ENCODE results near the gene PIBF1. TPM values are rescaled to one million over a fixed set of nuclear protein-coding genes. Genes with fewer than 3 reads are reported as not detected.

PIBF1 gene
- total and polyA plus RNA-seq, 12 donors: 3.9 to 24.7 (median 16.5) TPM

DNA sequence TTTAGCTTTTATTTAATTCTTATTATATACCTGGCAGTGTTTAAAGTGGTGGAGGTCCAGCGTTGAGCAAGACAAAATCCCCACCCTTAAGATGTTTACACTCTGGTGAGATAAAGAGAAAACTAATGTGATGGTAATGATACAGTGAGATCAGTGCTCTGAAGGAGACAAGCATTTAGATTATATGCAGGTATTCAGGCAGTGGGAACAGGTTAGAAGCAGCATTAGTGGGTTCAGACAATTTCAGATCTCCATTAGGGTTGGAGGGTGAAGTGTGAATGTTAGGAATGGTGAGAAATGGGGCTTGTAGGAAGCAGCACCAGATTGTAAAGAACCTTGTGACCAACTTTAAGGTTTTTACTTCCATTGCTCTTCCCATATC, 39.0 kb downstream of the PIBF1 start:
- H3K9me3 ChIP-seq (replicated peaks in 1 of 3): no peaks in the 10 kb centered on the region
- WGBS, 4 donors: 78 to 86% (median 81%) methylated on average over 1 of the region's 1 CpG
- no peaks in the 10 kb centered on the region for H3K4me1 ChIP-seq (replicated peaks in 1 of 2)
- no peak for TF ChIP-seq POLR2A (IDR thresholded peaks at IDR 0.05)
- TF ChIP-seq, protein P1, sequence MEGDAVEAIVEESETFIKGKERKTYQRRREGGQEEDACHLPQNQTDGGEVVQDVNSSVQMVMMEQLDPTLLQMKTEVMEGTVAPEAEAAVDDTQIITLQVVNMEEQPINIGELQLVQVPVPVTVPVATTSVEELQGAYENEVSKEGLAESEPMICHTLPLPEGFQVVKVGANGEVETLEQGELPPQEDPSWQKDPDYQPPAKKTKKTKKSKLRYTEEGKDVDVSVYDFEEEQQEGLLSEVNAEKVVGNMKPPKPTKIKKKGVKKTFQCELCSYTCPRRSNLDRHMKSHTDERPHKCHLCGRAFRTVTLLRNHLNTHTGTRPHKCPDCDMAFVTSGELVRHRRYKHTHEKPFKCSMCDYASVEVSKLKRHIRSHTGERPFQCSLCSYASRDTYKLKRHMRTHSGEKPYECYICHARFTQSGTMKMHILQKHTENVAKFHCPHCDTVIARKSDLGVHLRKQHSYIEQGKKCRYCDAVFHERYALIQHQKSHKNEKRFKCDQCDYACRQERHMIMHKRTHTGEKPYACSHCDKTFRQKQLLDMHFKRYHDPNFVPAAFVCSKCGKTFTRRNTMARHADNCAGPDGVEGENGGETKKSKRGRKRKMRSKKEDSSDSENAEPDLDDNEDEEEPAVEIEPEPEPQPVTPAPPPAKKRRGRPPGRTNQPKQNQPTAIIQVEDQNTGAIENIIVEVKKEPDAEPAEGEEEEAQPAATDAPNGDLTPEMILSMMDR (IDR thresholded peaks at IDR 0.05): no peak
- H3K4me3 ChIP-seq: no peak overlapping the region
- no peak for DNase-seq
- H3K27me3 ChIP-seq: no peaks in the 10 kb centered on the region
- intact Hi-C loops (cut with DNase I): no loop called here
- no peak overlapping the region for H3K27ac ChIP-seq
- peaks cover 0 to 6% of the 10 kb centered on the region in 2 donors for H3K36me3 ChIP-seq (replicated peaks in 1 of 2)

DNA sequence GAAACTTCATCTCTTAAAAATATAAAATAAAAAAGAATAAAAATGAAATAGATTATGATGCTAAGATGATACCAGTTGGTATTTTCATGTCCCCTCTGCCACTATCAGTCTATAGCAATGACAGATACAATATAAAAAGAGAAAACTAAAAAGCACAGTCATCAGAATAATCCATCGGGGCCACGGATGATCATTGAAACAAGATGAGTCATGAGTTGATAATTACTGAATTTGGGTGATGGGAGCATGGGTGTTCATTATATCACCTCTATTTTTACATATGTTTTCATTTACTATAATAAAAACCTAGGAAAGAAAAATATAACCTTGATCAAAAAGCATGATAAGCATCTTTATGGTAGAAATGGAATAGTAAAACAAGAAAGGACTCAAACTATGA, 41.1 kb downstream of the PIBF1 start:
- H3K4me1 ChIP-seq (replicated peaks in 1 of 2): no peaks in the 10 kb centered on the region
- peaks cover 0 to 9% of the 10 kb centered on the region in 2 donors for H3K36me3 ChIP-seq (replicated peaks in 1 of 2)
- H3K4me3 ChIP-seq: no peak overlapping the region
- DNase-seq: no peak
- H3K9me3 ChIP-seq (replicated peaks in 1 of 3): no peaks in the 10 kb centered on the region
- WGBS, 4 donors: 66 to 78% (median 73%) methylated on average over 2 of the region's 2 CpGs
- no peaks in the 10 kb centered on the region for H3K27me3 ChIP-seq
- no peak overlapping the region for H3K27ac ChIP-seq
- intact Hi-C loops (cut with DNase I): no loop called here
- TF ChIP-seq, protein P1 (IDR thresholded peaks at IDR 0.05): no peak
- TF ChIP-seq POLR2A (IDR thresholded peaks at IDR 0.05): no peak

DNA sequence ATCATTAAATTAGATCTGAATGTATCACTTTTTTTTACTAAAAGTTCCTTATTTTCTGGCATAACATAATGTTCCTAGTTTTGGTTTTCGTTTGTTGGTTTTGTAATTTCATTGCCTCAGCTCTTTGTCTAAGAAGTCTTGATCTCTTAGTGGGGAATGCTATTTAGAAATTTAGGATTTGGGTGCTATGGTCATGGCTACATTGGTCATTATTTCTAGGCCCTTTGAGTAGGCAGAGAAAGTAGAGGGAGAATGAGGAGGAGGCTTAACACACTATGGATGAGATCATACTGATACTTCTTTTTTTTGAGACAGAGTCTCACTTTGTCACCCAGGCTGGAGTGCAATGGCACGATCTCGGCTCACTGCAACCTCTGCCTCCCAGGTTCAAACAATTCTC, 41.8 kb downstream of the PIBF1 start:
- intact Hi-C loops (cut with DNase I): no loop called here
- no peak for DNase-seq
- Histone ChIP-seq H3K27ac (no peak overlapping the region), H3K4me1 (replicated peaks in 1 of 2) (no peaks in the 10 kb centered on the region), H3K9me3 (replicated peaks in 1 of 3) (no peaks in the 10 kb centered on the region), H3K27me3 (no peaks in the 10 kb centered on the region), H3K4me3 (no peak overlapping the region), H3K36me3 (replicated peaks in 1 of 2) (peaks cover 0 to 9% of the 10 kb centered on the region in 2 donors)
- 90 to 94% (median 93%) methylated on average over 3 of the region's 3 CpGs for WGBS, 4 donors
- TF ChIP-seq POLR2A (IDR thresholded peaks at IDR 0.05): no peak
- TF ChIP-seq, protein P1 (IDR thresholded peaks at IDR 0.05): no peak

DNA sequence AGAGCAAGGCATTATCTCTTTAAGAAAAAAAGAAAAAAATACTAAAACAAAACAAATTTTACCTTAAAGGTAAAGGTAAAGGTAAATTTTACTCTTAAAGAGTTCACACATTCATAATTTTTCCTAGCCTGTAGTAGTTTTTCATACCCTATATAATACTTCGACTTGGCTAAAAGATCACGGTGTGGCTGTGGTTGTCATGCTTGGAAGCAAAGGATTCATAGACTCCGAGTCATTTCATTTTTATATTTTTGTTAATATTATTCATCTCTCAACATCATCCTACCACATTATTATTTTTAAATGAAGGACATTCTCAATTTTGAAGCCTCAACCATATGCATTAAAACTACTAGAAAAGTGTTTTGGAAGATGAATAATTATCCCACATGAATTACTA, 52.7 kb downstream of the PIBF1 start:
- no peaks in the 10 kb centered on the region for H3K9me3 ChIP-seq (replicated peaks in 1 of 3)
- H3K4me1 ChIP-seq (replicated peaks in 1 of 2): no peaks in the 10 kb centered on the region
- H3K4me3 ChIP-seq: no peak overlapping the region
- H3K27ac ChIP-seq: no peak overlapping the region
- no peak for DNase-seq
- intact Hi-C loops (cut with DNase I): no loop called here
- no peaks in the 10 kb centered on the region for H3K27me3 ChIP-seq
- 93 to 97% (median 96%) methylated on average over 3 of the region's 3 CpGs for WGBS, 4 donors
- no peak for TF ChIP-seq POLR2A (IDR thresholded peaks at IDR 0.05)
- TF ChIP-seq, protein P1 (IDR thresholded peaks at IDR 0.05): no peak
- H3K36me3 ChIP-seq (replicated peaks in 1 of 2): no peaks in the 10 kb centered on the region

Measured in adrenal gland (tissue), 12 donors.